Activated naive CD4-positive, alpha-beta T cell treated with anti-CD3 and anti-CD28 coated beads, Interleukin-2, amount 50 U/mL, for 16 hours (primary cell): ENCODE data around the gene CDC45.

Source experiments
- DNase-seq: peaks from one replicate; pipeline ENCODE4 v3.0.0-alpha.2; 2020

The CDC45 gene

DNA sequence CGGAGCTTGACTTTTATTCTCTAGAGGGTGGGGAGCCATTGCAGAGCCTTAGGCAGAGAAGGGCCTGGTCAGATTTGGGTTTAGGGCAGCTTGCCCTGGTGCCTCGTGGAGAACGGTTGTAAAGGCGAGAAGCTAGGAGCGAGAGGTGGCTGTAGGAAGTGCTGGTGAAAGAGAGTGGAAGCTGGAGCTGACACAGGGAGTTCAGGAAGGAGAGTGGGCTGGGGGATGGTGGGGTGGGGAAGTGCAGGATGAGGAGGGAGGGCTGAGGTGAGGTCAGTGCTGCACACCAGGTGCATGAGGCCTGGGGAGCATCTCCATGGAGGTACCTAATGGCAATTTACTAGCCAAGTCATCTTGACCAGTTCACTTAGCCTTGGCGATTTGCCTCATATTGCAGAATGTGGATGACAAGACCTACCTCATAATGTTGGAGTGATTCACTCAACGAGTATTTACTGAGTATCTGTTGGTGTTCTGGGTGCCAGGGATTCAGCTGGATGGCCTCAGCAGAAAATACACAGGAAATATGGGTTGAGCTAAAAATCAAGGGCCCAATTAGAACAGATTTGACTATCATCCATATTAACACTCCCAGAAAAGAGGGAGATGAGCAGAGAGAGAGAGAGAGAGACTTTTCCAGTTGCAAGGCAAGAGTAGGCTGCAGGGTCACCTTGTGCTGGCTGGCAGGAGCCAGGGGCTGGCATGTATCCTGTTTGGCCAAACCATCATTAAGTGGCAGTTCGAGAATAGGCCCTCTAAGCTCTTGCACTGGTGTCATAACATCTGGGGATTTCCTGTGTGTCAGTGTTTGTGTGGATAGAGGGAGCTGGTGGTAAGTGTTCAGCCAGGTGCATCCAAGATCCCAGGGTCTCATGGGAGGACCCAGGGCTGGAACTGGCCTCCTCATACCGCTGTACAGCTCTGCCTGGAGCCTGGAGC is 88.9 kb downstream of the CDC45 start:
- no peak for DNase-seq

DNA sequence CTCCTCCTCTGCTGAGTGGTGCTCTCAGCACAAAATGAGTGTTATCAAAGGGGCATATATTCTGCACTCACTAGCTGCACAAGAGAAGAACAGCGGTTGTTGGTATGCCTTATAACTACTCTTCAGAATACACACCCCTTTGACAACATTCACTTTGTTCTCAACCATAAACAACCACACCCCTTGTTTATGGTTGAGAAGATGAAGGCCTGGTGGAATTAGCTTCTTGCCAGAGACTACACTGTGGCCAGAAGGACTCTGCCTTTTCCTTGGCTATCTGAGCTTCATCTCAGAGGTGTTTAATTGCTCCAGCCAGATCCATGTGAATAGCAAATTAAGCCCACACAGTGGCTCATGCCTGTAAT is 89.5 kb downstream of the CDC45 start:
- DNase-seq, result no peak

DNA sequence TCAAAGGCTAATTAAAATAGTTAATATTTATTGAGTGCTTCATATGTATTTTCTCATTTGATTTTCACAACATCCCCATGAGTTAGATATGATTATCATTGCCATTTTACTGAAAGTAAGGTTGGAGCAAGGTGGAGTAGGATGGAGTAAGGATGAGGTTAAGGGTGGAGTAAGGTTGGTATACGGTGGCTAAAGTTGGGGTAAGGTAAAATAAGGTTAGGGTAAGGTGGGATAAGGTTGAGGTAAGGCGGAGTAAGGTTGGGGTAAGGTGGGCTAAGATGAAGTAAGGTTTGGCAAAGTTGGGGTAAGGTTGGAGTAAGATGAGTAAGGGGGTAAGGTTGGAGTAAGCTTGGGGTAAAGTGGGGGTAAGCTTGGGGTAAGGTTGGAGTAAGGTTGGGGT is 90.3 kb downstream of the CDC45 start:
- DNase-seq, result no peak
